Stomach (tissue), 9 donors: Measurements from ENCODE around the gene MFNG. TPM values are rescaled to one million over a fixed set of nuclear protein-coding genes. Genes with fewer than 3 reads are reported as not detected.

ENCODE experiments used
- DNase-seq, 2 donors: peaks; one replicate each; pipeline versions ENCODE4 v3.0.0 to v3.0.0-alpha.2; 2013 to 2019
- H3K27ac ChIP-seq, 5 donors: fragments of 200-600 bp in 4 of 5; sonication (generic) in 4 of 5; one replicate each; pipeline ENCODE4 v1.5.1; 2013 to 2019; ENCODE audit warnings: mild to moderate bottlenecking in 1 of 5, moderate library complexity in 1 of 5
- H3K27me3 ChIP-seq, 3 donors: fragments of 200-600 bp; sonication (generic); one replicate each; pipeline ENCODE4 v1.5.1; 2017 to 2019; ENCODE audit warnings: mixed run types in 1 of 3
- H3K36me3 ChIP-seq, 4 donors: fragments of 200-600 bp; sonication (generic); 1 replicate in 3 of 4; 2 replicates in 1 of 4; pipeline ENCODE4 v1.5.1; 2016 to 2019
- H3K4me1 ChIP-seq, 4 donors: fragments of 200-600 bp; sonication (generic); one replicate each; pipeline ENCODE4 v1.5.1; 2016 to 2019
- H3K4me3 ChIP-seq, 4 donors: fragments of 200-600 bp; sonication (generic) in 3 of 4; one replicate each; pipeline ENCODE4 v1.5.1; 2016 to 2019; ENCODE audit warnings: mild to moderate bottlenecking in 1 of 4
- H3K9me3 ChIP-seq, 4 donors: fragments of 200-600 bp; sonication (generic); one replicate each; pipeline ENCODE4 v1.5.1; 2016 to 2019
- CTCF ChIP-seq, 7 experiments: fragments of 450-650 bp in 4 of 7; fragments of 200-600 bp in 3 of 7; sonication (generic) in 3 of 7; IDR thresholded peaks; one replicate each; pipeline ENCODE4 v1.5.1; 2016 to 2019; ENCODE audit warnings: antibody characterized with exemption in 7 of 7, control low read depth in 2 of 7, mild to moderate bottlenecking in 1 of 7
- EP300 ChIP-seq: sonication (generic); formaldehyde crosslinking; IDR thresholded peaks from one replicate; pipeline ENCODE4 v1.6.1; 2017; ENCODE audit warnings: antibody characterized with exemption
- POLR2A ChIP-seq, 4 donors: fragments of 450-650 bp; IDR thresholded peaks; one replicate each; pipeline ENCODE4 v1.6.1; 2016; ENCODE audit warnings: antibody characterized with exemption in 4 of 4, control low read depth in 2 of 4, mild to moderate bottlenecking in 1 of 4, moderate library complexity in 1 of 4
- POLR2AphosphoS5 ChIP-seq, 3 donors: sonication (generic); formaldehyde crosslinking; IDR thresholded peaks; one replicate each; pipeline ENCODE4 v1.6.1; 2016; ENCODE audit warnings: antibody characterized with exemption in 3 of 3
- WGBS, 5 donors: extraction: QIAGEN DNeasy Blood & Tissue Kit in 3 of 5; methylation state at CpG; one replicate each; pipeline versions ENCODE4 v1.1.5 to v1.1.7; 2013 to 2018; 5-methylcytosine and 5-hydroxymethylcytosine counted together
- intact Hi-C: fragments of 100-400 bp; cut with DNase I; formaldehyde crosslinking; loops from one replicate; pipeline ENCODE4 v1.15.1; 2023; ENCODE audit warnings: low total_unique reads
- polyA plus RNA-seq, 3 donors: library from polyadenylated mRNA; stranded (reverse); fragments of 200-250 nt; gene quantifications; one replicate each; pipeline ENCODE4 v1.2.3, GENCODE V29; 2013
- total RNA-seq, 5 donors: library from RNA; depleted of rRNA; stranded (reverse); fragments of >200 nt; gene quantifications; one replicate each; pipeline versions ENCODE4 v1.1.0 to v1.2.3, GENCODE V29; 2014 to 2016
- donor health status: healthy with polysubstance abuse.
- donor health status: Bipolar disorder and iron deficiency.
- donor health status: healthy.

Gene MFNG
- total and polyA plus RNA-seq, 8 donors = 1.7 to 86.4 (median 8.5) TPM

- Histone ChIP-seq H3K27me3 (peaks cover 0 to 27% (median 7%) of the 10 kb centered on the region in 3 donors), H3K4me1 (peaks cover 6 to 53% (median 33%) of the 10 kb centered on the region in 4 donors), H3K36me3 (peaks cover 0 to 21% (median 15%) of the 10 kb centered on the region in 4 donors), H3K27ac (no peak overlapping the region), H3K9me3 (no peaks in the 10 kb centered on the region), H3K4me3 (no peak overlapping the region)
- no peak for TF ChIP-seq POLR2AphosphoS5 (IDR thresholded peaks at IDR 0.05)
- TF ChIP-seq CTCF (IDR thresholded peaks at IDR 0.05) = no peak
- TF ChIP-seq EP300 = no peak
- no peak for TF ChIP-seq POLR2A (IDR thresholded peaks at IDR 0.05)
- intact Hi-C loops = no loop called here
- no peak for DNase-seq
- 72 to 86% (median 78%) methylated on average over 15 of the region's 15 CpGs for WGBS, 5 donors
Measured at GRCh38 chr22:37514526-37515051, 28.4 kb upstream of the MFNG start.

- Histone ChIP-seq H3K27ac (peak overlapping the region; percentile 8 to 68 (median 21)), H3K4me1 (peaks cover 5 to 50% (median 31%) of the 10 kb centered on the region in 4 donors), H3K27me3 (peaks cover 0 to 12% (median 0%) of the 10 kb centered on the region in 3 donors), H3K36me3 (peaks cover 0 to 36% (median 27%) of the 10 kb centered on the region in 4 donors), H3K4me3 (no peak overlapping the region), H3K9me3 (no peaks in the 10 kb centered on the region)
- intact Hi-C loops = no loop called here
- no peak for DNase-seq
- 88 to 94% (median 89%) methylated on average over 6 of the region's 6 CpGs for WGBS, 5 donors
- no peak for TF ChIP-seq CTCF (IDR thresholded peaks at IDR 0.05)
- no peak for TF ChIP-seq POLR2A (IDR thresholded peaks at IDR 0.05)
- TF ChIP-seq POLR2AphosphoS5 (IDR thresholded peaks at IDR 0.05) = no peak
Measured at GRCh38 chr22:37511395-37512104, 25.4 kb upstream of the MFNG start.

DNA sequence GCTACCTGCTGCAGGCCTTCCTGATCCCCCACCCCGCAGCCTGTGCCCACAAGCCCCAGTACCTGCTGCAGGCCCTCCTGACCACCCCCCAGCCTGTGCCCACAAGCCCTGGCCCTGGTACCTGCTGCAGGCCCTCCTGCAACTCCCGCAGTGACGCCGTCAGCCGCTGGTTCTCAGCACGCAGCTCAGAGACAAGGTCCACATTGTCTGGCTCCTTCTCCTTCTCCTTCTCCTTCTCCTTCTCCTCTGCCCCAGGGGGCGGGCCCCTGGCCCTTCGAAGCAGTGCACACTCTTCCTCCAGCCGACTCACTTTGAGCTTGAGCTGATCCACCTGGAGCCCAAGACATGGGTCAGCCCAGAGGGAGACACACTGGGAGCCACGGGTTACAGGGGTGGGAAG, 23.9 kb upstream of the MFNG start:
- peak in 1 of 2 donors; percentile 54 for DNase-seq
- Histone ChIP-seq H3K27me3 (peaks cover 0 to 12% (median 0%) of the 10 kb centered on the region in 3 donors), H3K4me3 (no peak overlapping the region), H3K9me3 (no peaks in the 10 kb centered on the region), H3K36me3 (peaks cover 5 to 37% (median 30%) of the 10 kb centered on the region in 4 donors), H3K27ac (peak overlapping the region; percentile 3 to 38 (median 28)), H3K4me1 (peaks cover 5 to 47% (median 31%) of the 10 kb centered on the region in 4 donors)
- 33 to 58% (median 42%) methylated on average over 8 to 10 of the region's 10 CpGs for WGBS, 5 donors
- TF ChIP-seq EP300 (no peak), POLR2A (IDR thresholded peaks at IDR 0.05) (no peak), CTCF (IDR thresholded peaks at IDR 0.05) (no peak)
- intact Hi-C loops = no loop called here

- H3K27me3 ChIP-seq = peaks cover 0 to 12% (median 0%) of the 10 kb centered on the region in 3 donors
- TF ChIP-seq POLR2AphosphoS5 (IDR thresholded peaks at IDR 0.05) (no peak), CTCF (IDR thresholded peaks at IDR 0.05) (no peak), POLR2A (IDR thresholded peaks at IDR 0.05) (no peak), EP300 (no peak)
- peaks cover 8 to 55% (median 36%) of the 10 kb centered on the region in 4 donors for H3K4me1 ChIP-seq
- DNase-seq = peak in 1 of 2 donors; percentile 55
- H3K4me3 ChIP-seq = no peak overlapping the region
- intact Hi-C loops = no loop called here
- no peaks in the 10 kb centered on the region for H3K9me3 ChIP-seq
- WGBS, 5 donors = 39 to 50% (median 47%) methylated on average over 6 to 9 of the region's 10 CpGs
- H3K27ac ChIP-seq = peak overlapping the region; percentile 43 to 56 (median 49)
- H3K36me3 ChIP-seq = peaks cover 5 to 28% (median 25%) of the 10 kb centered on the region in 4 donors
Measured at GRCh38 chr22:37509059-37509860, 23.1 kb upstream of the MFNG start.
